GM19397 (cell line): ENCODE results near the gene PGBD5.
A peak's percentile ranks its signal among the peaks of the same experiment; 100 is the strongest.
"Not testable (repeated sequence)": the region's sequence is repeated elsewhere in the genome, so short reads cannot be mapped to it uniquely, and the experiment has no call there.

Experiments
- ATAC-seq: cut with Tn5 transposase; IDR thresholded peaks from one replicate; pipeline ENCODE4 v1.9.1; 2021; ENCODE audit warnings: mild to moderate bottlenecking, moderate library complexity; ENCODE audit not compliant: unreplicated experiment

PGBD5 gene

DNA sequence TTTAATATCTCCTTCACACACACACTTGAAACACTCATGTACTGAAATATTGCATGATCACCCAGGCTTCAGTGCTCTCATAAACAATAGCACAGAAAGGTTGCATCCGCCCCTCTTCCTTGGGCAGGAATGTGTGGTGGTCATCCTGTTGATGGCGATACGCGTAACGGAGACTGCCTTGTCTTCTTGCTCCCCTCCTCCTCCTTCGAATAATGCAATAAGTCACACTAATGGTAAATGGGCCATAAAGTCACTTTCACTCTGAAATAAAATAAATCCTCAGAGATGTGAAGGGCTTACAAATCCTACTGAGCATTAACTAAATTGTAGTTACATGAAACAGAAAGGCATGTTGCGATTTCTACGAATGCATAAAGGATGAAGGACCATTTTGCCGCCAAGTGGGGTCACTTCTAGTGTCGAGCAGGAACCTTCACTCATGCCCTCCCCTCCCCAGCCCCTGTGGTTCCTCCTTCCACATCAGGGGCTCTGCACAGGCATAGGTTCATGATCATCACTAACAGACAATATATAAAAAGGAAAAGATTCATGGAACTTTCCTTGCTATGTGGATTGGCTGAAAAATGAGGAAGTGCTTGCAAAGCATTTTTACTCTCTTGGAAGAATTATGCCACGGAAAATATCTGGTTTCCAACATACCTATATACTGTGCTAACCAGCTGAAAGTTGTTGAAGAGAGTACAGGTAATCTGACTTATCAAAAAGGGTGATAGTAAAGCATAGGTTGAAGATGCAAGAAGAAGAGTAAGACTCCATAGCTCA, 1.2 kb upstream of the PGBD5 start:
- ATAC-seq = no peak

DNA sequence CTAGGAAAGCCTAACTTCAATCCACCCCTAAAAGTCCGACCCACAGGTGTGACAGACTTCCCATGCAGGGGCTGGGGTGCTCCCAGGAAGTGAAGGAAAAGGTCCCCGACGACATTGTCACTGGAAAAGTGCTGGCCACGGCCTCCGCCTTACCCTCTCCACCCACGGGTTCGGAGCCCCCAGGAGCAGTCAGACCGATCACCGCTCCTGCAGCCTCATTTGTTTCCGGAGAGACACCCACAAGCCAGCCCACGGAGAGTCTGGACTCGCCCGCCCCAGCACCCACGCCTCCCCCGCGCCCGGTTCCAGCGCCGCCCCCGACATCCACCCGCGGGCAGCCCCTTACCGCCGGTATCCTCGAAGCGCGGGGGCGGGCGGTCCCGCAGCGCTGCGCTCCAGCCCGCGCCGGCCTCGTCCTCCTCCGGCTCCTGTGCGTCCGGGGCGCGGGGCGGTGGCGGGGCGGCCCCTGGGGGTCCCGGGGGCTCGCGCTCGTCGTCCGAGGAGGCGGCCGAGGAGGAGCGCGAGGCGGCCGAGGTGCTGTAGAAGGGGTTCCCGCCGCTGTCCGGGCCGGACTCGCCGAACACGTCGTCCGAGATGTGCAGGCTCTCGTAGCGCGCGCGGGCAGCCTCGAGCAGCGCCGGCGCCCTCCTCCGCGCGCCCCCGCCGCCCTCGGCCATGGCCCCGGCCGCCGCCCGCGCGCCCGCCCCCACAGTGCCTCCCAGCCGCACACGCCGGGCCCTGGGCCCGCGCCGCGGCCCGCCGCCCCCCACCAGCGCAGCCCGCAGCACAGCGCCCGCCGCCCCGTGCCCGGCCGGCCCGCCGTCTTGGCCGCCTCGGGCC, 660 bp downstream of the PGBD5 start:
- peak; percentile 13 for ATAC-seq

DNA sequence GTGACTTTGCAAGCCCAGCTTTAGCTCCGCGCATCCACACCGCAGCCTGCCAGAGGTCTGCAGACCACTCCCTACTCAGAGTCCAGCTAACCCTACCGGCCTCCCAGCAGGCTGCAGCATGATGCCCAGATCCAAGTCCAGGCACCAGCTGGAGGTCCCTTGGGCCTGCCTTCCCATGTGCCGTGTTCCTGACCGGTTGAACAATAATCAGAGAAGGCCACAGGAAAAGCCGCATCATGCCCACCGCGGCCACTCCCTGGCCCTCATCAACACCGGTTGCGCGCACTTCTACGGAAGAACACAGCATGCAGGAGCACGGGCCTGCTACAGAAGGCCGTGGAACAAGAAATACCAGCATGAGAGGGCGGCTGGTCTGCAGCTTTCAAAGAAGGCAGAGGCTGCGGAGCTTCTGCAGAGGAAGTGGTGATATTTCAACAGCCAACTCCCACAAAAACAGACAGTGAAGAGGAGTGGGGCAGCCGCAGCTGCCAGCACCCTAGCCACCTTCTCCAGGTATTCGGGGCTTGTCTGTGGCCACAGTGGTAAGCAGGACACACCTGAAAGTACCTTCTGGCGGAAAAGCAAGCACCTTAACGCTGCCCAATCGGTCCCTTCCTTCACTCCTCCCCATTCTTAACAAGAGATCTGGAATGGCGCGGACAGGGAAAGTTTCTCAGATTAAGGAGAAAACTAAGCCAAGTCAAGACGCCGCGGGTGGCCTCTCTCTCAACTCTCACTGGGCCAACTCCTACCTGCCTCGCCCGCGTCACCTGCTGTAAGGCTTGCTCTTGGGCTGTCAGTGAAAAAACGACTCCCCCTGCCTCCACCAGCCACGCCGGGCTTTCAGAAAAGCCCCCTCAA, 1.5 kb downstream of the PGBD5 start:
- ATAC-seq = no peak

DNA sequence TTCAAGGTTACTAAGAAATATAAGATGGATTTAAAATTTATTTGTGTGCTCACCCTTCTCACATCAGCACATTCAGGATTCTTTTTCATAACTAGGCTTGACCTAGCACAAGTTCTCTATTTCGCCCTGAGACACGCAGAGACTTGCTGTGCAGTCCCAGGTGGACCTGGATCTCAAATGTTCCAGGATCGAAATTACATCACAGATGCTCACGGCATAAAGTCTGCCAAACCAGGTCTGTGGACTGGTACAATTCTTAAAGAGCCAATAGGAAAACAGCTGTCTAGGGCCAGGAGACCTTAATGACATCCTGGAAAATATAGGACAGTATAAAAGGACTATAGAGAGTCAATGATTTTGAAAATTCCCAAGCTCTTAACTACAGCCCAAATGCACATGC, 2.2 kb downstream of the PGBD5 start:
- ATAC-seq = no peak

DNA sequence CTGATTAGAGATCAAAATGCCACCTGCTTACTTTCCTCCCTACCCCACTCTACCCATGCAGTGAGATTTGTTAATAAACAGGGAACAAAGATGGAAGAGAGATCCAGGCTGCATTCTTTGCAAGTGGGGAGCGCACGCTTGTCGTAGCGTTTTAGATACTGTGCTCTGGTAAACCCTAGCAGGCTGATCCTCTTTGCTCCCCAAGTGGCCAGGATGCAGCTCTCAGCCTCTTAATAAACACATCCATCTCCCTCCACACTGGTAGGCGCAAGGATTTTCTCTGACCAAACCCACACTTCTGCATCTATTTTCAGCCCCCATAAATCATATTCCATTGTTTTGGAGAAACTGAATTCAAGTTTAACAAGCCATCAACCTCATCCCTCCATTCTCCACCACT, 2.9 kb downstream of the PGBD5 start:
- no peak for ATAC-seq

DNA sequence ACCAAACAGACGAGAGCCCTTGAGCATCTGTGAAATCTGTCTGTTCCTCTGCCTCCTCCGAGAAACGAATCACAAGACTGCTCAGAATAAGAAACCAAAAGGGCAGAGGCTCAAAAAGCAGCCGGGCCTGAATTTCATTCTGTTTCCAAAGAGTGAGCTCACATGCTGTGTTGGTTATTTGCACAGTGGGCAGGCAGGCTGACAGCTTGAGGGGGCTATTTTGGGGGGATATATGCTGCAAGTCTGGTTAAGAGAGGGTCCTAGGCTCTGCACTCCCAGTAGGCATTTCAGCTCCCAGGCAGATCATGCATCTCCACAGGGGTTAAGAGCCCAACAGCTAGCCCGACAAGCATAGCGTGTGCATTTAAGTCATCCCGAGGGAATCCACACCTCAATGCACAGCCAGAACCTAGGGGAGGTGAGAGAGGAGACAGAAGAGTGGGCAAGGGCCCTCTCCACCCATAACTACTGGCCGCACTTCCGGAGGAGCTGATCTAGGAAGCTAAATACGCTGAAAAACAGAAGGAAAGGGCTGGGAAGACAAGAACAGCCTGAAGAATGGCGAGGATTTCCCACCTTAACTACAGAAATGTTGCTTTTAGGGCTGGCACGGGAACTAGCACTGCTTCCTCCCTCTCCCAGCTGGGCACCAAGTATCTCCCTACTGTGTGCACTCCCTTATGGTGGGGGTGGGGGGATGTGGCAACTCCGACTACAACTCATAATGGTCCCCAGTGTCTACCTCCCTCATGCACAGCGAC, 3.7 kb downstream of the PGBD5 start:
- ATAC-seq = no peak

DNA sequence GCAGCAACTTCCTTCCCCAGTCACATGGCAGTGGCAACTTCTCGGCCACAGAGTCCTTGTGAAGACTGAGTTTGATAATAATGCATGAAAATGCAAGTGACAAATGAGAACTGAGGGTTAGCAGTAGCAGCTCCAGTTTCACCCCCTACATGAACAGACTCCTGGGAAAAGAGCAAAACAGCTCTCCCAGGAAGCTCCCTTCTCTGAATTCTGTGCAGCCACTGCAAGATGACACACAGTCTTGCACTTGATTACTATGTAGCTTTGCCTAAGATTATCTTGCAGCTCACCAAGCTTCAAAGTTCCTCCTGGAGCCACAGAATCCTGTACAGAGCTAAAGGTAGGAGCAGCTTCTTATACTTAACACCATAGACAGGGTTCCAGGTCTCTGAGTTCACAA, 4.7 kb downstream of the PGBD5 start:
- ATAC-seq = no peak

DNA sequence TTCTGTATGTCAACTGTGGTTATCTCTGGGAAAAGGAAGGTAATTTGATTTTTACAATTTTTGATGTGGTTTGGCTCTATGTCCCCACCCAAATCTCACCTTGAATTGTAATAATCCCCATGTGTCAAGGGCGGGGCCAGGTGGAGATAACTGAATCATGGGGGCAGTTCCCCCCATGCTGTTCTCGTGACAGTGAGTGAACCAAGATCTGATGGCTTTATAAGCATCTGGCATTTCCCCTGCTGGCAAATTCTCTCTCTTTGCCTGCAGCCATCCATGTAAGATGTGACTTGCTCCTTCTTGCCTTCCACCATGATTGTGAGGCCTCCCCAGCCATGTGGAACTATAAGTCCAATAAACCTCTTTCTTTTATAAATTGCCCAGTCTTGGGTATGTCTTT, 5.8 kb downstream of the PGBD5 start:
- ATAC-seq = not testable (repeated sequence)

DNA sequence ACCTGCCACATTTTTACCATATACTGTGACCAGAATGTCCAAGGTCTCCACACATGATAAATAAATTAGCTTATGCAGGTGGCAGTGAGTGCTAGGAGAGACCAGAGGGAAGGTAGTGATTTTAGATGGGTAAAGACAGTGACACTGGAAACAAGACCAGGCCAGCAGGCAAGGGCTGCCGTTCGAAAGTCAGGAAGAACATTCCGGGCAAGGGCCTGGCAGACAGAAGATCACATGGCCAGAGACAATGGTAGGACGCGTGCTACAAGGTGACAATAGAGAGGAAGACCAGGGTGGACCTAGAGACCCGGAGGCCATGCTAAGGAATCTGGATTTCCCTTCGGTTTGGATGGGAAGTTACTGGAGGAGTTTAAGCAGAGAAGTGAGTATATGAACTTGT, 9.7 kb downstream of the PGBD5 start:
- no peak for ATAC-seq

DNA sequence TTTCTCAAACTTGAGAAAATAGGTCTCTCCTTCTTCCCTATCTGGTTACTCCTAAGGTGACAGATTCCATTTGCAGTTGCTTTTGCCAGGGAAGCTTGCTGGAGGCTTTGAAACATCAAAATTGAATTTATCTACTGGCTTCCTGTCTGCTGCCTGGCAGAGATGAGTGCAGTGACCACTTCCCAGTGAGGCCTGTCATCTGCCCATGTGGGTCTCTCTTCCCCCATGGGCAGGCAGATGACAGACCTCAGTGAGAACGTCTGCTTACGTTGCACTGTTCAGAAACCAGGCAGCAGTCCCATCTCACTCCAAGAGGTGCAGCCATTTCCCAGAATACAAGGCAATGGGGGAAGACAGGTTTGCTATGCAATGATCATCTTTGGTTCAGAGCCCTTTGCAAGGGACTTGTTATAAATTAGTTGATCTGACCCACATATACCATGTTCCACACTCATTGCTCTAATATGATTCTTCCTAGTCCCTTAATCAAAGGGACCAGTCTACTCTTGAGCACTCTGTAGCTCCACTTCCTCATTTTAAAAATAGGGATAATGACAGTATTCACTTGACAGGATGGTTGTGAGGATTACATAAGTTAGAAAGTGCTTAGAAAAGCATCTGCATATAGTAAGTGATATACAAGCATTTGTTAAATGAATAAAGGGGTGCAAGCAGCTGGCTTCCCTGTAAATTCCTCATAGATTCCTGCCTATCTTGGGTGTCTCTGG, 10.6 kb downstream of the PGBD5 start:
- ATAC-seq = no peak

DNA sequence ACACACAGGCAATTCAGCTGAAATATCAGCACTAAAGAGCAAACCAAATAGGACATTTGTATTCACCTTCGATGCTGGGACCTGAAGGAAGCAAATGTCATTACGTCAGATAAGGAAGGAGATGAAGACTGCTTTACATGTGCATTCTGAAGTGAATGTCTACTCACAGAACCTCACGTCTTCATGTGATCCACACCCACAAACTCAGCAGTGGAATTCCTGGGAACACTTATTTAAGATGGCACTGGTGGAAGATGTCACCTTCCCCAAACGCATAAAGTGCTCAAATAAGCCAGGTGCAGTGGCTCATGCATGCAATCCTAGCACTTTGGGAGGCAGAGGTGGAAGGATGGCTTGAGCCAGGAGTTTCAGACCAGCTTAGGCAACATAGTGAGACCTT, 11.4 kb downstream of the PGBD5 start:
- ATAC-seq = no peak

DNA sequence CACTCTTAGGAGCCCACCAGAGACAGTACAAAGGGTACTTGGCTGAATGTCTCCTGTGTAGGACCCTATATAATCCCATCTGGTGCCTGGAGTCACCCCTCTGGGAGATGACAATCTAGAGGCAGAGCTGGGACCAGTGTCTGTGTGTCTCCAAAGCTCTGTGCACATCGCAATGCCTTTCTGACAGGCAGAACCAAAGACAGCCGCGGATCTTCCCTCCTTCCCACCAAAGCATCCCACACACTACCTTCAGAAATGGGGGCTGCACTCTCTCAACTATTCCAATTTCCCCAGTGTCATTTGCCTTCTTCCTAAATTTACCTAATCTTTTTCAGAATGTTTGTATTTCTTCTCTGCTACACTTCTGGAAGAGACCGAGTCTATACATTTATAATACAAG, 12.0 kb downstream of the PGBD5 start:
- ATAC-seq = no peak

DNA sequence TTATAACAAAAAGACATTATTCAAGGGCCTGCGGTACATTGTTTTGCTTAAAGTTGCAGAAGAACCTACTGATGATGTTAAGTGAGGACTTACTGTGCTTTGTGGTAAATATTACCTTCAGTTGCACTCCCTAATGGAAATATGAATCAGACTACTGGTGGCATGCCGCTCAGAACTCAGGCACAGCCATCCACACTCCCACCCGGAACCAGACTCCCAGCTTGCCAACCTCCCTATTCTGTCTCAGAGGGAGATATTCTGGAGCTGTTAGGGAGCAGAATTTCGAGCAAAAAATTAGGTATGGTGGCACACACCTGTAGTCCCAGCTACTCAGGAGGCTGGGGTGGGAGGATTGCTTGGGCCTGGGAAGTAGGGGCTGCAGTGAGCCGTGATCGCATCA, 13.1 kb downstream of the PGBD5 start:
- no peak for ATAC-seq

DNA sequence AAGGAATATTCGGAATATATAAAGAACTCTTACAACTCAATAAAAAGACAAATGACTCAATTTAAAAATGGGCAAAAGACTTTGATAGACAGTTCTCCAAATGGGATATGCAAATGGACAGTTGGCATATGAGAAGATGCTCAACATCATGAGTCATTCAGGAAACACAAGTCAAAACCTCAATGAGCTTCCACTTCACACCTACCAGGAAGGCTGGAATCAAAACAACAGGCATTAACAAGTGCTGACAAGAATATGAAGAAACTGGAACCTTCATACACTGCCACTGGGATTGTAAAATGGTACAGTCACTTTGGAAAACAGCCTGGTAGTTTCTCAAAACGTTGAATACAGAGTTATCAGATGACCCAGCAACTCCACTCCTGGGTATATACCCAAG, 17.2 kb downstream of the PGBD5 start:
- no peak for ATAC-seq

DNA sequence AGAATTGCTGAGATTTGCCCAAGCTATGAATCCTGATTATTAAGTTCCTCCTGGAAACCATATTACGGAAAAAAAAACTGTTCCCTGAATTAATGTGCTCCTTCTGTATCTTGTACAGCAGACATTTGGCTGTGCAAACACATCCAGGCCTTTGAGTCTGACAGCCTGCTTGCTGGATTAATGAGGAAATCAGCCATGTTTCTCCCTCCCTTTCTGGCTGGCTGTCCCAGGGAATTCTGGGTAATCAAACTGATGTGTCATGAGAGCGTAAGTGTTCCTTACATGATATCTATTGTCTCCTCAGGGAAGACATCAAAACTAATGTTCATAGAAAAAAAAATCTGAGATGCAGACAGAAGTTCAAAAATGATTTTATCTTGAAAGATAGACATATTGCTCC, 18.8 kb downstream of the PGBD5 start:
- no peak for ATAC-seq

DNA sequence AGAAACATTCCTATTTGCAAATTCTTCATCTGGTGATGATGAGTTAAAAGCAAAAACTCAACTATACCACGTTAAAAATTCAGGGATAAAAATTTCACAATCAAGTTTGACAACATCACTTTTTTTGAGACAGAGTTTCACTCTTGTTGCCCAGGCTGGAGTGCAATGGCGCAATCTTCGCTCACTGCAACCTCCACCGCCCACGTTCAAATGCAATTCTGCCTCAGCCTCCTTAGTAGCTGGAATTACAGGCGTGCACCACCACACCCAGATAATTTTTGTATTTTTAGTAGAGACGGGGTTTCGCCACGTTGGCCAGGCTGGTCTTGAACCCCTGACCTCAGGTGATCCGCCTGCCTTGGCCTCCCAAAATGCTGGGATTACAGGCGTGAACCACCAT, 19.4 kb downstream of the PGBD5 start:
- not testable (repeated sequence) for ATAC-seq

DNA sequence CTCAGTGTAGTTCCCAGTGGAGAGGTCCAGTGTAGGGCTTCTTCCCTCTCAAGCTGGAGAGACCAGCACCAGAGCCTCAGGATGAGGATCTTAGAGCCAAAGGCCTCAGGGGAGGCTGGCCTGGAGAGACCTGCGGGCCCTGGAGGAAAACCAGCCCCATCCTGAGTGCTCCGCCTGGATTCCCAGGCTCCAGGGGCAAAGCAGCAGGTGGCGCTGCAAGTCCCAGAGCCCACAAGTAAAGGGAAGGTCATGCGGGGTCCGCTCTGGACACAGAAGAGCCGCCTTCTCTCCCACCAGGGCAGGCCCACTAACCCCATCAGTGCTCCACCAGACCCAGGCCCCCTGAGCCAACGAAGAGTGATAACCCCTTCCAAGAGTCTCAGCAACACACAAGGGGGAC, 22.7 kb downstream of the PGBD5 start:
- no peak for ATAC-seq

DNA sequence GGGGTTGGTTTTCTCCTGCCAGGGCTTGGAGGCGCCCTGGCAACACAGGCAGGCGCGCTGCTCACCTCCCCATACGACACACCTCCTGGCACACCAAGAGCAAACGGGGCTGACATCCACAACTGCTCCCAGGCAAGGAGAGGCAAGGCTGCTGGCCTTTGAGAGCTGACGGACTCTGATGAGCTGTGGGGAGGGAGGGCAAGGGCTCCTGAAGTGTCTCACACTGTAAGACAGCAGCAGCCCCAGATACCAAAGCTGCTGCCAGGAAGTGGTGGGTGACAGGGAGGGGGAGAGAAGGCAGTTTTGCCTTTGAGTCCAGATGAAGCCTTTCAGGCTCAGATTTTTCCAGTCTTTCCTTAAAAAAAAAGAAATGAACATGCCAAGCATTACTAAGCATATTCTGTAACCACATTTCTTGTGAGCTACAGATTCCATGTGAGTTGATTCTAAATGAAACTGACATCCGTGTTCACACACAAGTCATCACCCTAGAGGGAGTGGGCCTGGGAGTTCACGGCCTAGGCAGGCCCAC, 24.3 kb downstream of the PGBD5 start:
- no peak for ATAC-seq

DNA sequence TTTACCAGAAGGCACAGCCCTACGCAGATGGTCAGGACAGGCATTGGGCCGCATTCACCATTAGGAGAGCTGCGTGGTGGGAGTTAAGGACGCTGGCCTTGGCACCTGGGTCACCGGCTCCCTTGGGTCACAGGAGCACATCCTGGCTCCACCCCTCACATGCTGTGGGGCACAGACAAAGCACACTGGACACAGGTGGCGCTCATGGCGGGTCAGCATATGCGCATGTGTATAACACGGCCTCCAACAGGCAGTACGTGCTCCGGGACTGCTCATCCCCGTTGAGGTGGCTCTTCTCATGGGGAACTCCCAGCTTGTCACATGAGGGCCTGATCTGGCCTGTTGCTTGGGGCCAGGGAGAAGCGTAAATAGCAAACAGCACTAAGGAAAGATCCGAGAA, 25.0 kb downstream of the PGBD5 start:
- no peak for ATAC-seq

DNA sequence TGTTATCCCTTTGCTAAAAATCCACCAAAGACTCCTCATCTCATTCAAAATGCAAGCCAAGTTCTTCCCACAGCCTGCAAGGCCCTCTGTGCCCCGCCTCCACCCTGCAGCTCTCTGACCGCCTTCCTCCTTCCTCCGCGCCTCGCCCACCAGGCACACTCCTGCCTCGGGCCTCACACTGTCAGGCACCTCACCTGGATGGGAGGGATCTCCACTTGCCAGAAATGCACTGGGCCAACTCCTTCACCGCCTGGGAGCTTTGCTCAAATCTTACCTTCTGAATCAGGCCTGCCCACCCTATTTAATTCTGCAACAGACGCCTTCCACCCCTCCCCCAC, 26.2 kb downstream of the PGBD5 start:
- no peak for ATAC-seq
